GM19240 (cell line): ENCODE measurements around the gene CREBBP.

ENCODE experiments used
- DNase-seq: peaks from one replicate; pipeline ENCODE4 v3.0.0; 2011; ENCODE audit warnings: low spot score; ENCODE audit not compliant: insufficient read length

The CREBBP gene

DNA sequence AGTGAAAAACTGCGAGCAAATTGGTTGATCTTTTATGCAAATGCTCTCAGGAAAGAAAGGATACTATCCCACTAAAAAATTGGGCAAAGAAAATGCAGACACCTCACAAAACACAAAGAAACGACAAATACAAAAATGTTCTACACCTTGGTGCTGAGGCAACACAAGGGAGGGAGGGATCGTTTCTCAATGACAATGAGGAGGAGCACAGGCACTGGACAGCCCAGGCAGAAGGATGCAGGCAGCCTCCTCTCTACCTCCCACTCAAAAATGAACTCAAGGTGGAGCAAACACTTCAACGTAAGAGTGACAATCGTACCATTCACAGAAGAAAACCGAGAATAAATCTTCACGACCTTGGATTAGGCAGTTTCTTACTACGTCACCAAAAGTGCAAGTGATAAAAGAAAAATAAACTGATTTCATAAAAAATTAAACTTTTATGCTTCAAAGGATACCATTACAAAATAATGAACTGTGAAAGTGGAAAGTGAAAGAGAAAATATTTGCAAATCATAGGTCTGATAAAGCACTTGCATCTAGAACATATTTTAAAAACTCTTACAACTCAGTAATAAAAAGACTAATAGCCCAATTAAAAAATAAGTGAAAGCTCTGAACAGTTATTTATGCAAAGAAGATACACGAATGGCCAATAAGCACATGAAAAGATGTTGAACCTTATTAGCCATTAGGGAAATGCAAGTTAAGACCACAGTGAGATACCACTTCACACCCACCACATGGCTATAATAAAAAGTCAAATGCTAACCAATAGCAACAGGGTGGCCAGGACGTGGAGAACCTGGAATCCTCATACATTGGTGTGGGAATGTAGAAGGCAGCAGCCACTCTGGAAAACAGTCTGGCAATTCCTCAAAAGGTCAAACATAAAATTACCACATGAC is 82.4 kb downstream of the CREBBP start:
- DNase-seq = no peak

DNA sequence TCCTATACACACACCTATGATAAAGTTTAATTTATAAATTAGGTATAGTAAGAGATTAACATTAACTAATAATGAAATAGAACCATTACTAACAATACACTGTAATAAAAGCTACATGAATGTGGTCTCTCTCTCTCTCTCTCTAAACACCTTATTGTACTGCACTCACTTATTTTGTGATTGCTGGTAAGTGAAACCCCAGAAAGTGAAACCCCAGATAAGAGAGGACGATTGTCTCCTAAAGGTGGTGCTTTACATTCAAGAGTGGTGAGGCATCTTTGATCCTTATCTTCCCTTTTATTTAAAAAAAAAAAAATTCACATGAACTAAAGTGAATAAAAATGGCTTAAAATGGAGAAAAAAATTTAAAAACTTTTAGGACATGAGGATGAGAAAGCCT is 83.0 kb downstream of the CREBBP start:
- DNase-seq = no peak

DNA sequence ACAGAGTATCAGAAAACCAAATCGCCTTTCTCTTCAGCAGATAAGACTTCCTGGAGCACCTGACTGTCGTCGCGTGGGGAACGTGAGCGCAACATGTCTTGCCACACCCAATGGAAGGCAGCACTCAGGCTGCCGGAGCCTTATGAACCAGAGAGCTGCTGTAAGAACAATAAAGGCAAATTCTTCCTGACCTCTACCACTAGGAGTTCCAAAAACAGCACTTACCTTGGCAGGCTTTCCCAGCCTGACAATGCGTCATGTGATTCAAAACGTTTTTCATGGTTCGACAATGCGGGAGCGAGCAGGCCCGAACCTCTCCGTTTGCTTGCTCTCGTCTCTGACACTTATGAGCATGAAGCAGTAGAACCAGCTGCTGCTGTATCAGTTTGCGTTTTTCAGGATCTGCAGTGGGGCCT is 87.3 kb downstream of the CREBBP start:
- DNase-seq = no peak

DNA sequence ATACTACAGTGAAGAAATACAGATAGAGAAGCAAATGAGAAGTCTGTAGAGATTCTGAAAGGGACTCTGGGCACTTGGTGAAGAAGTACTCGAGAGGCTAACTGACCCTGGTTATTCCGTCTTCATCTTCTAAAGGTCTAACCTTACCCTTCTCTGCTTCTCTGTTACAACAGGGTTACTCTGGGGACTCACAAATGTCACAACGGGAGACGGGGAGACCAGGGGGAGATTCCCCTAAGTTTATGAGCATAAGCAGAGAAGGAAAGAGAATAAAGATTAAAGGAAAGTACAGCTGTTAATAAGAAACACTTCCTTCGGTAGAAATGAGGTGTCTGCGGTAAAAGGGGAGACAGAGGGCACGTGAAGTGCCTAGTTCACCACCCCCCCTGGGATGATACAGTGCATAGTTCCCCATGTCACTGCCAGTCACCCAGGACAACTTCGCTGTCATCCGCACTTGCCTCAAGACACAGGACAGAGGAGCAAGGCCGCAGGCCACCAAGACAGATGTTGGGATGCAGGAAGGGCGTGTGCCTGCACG is 88.0 kb downstream of the CREBBP start:
- no peak for DNase-seq

DNA sequence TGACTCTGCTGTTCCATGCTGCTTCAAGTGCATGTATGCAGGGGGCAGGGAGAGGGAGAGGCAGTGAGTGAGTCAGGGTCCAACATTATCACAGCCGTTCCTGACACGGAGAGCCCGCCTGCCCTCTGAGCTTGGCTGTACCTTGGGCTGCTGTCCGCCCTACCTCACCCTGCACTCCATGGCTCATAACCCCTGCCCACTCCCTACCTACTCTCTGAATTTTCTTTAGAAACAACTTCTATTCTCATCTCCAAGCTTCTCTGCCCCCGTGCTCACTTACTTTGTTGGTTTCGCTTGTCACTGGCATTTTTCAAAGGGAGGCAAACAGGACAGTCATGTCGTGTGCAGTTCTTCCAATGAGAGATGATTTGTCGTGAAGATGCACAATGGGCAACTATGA is 88.8 kb downstream of the CREBBP start:
- no peak for DNase-seq

DNA sequence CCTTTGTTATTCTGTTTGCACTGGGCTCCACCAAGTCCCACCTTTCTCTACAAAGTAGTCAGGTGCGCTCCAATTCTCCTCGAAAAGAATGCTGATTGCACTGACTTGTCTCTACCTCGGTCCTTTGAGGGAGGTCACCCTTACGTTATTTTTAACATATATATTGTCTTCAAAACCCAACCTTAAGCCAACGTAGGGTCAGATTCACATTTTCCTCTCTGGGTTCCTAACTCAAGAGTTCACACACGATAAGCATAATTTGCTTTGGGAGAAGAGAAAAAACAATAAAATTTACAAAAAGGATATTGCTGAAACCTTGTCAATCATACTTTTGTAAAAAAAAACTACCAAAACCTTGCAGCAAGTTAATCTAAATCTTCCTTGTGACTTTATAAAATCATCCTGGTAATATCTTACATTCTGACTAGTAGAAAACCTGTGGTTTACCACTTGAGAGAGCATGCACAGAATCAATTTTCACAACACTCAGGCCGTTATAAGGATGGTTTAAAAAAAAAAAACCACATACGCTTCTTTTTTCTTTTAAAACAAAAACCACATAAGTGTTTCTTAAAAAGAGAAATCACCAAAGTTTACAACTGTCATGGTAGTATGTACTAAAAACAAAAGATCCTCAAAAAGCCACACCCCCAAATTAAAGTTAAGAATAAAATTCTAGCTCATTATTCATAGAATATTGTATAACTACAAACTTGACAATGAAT is 91.0 kb downstream of the CREBBP start:
- no peak for DNase-seq

DNA sequence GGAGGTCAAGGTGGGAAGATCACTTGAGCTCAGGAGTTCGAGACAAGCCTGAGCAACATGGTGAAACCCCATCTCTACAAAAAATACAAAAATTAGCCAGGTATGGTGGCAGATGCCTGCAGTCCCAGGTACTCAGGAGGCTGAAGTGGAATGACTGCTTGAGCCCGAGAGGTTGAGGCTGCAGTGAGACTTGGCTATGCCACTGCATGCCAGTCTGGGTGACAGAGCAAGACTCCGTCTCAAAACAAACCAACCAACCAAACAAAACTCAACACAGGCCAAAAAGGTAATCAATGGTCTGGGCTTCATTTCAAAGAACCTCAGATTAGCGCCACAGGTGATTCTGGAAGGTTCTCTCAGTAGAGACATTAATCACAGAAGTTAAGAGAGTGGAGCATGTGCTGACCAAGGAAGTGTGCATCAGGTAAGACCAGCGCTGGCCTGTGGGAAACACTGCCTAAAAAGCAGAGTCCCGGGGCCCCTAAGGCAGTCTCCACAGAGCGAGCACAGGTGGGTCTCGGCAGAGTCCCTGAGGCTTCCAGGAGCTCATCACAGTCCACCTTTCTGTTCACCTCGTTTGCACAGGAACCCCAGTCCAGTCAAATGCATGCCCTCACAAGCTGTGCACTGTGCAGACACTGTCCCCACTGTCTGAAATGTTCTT is 91.7 kb downstream of the CREBBP start:
- DNase-seq = no peak

DNA sequence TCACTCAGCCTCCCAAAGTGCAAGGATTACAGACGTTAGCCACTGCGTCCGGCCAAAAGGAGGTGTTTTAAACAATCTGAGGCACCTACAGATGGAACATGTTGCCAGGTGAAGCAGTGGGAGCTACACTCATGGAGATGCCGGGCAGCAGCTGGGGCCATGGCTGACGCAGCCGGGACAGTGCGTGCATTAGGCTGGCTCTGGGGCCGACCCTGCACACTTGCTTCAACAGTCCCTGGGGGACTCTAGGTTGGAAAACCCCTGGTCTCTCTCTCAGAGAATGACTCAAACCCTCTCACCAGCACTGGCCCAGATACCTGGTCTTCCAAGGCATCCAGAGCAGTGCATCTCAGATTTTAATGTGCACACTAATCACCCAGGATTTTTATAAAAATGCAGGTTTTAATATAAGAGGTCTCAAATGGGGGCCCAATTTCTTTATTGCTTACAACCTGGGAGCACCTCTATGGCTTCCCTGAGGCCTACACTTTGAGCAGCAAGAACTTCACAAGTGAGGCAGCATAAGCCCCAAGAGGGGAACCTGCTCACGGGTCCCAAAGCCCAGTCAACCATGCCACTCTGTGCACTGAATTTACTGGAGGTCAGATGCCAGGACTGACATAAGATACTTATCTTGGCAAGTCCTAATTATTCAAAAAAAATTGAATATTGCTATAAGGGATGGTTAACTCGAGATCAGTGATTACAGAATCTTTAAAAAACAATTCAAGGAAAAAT is 92.4 kb downstream of the CREBBP start:
- DNase-seq = no peak

DNA sequence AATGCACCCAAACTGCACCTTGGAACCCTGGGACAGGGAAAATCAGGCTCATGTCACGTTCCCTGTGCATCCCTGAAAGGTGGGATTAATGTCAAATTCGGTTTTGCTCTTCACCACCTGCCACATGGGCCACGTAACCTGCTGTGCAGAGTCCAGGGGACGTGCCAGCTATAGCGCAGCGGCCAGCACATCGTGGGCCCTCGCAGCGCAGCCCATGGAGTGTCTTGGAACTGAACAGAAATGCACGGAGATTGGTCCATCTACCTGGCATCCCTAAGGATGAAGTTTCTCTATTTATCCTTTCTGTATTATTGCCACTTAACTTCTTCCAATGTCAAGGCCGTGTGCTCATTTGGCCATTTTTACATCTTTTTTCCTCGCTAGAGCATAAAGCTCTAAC is 95.1 kb downstream of the CREBBP start:
- no peak for DNase-seq

DNA sequence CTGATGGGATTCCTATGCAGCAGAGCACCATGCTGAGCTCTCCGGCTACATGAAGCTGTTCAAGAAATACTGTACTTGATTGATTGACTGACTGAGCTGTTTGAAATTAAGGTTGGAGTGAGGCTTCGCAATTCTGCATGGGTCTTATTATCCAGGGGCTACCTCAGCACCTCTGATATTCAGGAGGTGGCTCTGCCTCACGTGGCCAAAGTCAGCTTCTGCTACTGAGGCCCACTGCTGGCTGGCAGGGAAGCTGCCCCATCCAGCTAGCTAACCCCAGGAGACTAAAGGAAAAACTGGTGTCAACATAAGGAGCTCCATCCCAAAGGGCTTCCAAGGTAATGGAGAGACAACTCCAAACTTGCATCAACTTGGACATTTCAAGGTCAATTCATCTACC is 97.0 kb downstream of the CREBBP start:
- no peak for DNase-seq

DNA sequence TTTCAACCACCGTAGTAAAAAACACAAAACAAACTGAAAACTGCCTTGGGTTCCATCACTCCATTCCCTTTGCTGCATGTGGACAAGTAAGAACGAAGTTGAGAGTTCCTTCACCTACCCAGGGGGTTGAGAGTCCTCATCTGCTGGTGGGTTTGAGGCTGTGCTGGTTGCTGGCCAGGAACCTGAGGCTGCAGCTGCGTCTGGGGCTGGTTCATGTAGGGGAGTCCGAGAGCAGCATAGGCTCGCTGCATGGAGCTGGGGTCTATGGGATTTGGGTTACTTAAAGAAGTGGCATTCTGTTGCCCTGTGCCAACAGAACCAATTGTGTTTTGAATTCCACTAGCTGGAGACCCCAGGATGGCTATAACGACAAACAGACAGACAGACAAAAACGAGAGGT is 97.9 kb downstream of the CREBBP start:
- no peak for DNase-seq

DNA sequence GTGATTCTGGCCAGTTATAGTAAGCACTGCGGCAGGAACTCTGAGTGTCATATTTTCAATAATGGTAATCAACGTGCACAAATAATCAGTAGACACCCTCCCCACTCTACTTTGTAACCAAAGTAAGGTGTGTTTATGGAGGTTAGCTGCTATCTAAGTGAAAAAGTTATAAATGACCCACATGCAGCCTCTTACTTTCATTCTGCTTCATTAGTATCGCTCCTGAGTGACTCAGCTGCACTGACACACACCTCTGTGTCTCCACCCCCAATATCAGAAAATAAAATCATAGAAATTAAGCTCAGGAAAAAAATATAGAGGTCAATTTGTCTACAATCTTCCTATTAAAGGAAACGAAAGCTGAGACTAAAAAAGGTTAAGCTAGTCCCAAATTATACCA is 99.1 kb downstream of the CREBBP start:
- DNase-seq = no peak

DNA sequence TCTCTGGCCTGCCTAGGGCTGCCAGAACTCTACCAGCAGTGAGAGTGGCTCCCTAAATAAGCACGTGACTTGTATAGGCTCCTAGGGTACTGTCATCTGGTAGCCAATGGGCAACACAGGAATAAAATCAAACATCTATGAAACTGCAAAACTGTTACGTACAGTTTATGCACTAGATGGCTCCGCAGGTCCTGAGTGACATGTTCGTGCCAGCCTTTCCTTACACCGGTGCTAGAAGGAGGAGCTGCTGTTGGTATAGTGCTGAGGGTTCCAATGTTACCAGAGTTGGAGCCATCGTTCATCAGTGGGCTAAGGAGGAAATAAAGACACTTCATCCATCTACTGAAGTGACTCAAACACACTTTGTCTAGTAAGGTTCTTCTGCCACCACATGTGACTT is 99.9 kb downstream of the CREBBP start:
- no peak for DNase-seq

DNA sequence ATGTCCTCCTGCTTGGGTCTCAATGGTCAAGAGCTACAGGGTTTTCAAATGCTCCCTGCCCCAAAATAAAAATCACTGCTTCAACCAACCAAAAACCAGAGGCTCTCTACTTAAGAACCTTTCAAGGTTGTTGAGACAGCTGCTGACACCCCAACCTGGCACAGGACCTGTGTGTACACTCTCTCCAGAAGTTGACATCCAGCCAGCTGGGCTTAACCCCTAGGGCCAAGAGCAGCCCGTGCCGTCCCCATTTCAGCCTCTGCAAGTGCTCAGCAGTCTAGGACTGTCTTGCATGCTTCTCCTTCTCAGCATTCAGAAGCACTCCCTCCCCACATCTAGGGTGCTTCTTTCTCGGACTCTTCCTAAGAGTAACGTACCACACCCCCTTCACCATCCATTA is 104.2 kb downstream of the CREBBP start:
- no peak for DNase-seq

DNA sequence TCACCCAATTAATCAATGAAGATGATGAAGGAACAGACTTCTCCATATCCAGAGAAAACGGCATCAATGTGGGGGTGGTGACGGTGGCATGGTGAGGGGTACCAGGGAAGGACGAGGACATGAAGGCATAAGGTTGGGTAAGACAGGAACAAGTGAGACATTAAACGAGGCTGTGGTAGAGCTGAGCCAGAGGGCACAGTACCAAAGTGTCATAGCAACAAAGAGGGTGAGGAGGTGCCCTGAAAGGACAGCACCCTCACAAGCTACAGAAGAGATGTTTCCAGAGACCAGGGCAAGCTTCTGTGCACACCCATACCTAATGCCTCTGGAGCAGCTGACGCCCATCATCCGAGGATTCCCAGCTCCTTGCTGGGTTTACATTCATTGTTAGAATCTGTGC is 105.7 kb downstream of the CREBBP start:
- DNase-seq = no peak

DNA sequence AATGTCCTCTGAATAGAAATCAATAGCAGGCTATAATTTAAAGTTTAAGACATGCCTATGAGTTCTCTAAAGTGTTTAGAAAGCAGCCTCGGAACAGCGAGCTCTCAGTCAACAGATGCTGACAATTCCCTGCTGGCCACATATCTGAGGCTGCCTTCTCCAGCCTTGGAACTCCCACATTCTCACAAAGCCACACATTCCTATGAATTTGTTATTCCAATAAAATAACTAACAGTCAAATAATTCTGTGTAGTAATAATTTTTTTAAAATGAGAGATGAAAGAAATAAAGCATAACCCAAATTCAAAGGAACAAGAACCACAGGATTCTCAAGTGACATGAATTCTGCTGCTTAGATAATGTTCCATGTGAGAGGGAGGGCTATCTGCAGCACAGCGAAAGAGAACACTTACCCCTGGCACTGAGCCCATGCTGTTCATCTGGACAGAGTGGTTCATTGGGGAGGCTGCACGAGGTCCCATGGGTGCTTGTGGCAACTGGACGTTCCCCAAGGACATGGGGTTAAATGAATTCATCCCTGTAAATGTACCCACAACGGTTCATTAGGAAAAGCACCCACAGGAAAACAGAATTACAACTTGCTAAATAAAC is 106.3 kb downstream of the CREBBP start:
- DNase-seq = no peak

DNA sequence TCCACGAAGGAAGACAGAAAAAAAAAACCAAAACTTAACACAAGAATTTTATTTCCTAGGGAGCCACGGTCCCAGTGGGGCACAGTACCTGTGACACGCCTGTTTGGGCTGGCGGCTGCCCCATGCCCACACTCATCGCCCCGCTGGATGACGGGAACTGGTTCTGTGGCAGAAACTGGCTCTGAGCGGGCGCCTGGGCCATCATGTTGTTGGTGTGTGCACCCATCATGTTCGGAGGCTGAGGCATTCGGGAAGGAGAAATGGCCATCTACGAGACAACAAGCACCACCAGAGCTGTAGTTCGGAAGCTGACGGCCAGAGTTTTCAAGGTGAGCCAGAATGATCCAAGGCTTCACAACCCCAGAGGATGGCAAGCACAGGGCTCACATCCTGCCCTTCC is 106.8 kb downstream of the CREBBP start:
- no peak for DNase-seq

DNA sequence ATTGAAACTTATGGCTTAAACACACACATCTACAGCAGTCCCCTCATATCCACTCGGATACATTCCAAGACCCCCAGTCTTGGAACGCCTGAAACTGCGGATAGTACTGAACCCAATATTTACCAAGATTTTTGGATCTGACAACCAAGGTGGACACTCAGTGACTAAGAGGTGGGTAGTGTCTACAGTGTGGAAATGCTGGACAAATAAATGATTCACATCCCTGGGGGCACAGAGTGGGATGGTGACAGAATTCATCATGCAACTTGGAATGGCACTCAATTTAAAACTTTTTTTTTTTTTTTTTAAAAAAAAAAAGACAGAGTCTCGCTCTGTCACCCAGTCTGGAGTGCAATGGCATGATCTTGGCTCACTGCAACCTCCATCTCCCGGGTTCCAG is 109.0 kb downstream of the CREBBP start:
- DNase-seq = no peak

DNA sequence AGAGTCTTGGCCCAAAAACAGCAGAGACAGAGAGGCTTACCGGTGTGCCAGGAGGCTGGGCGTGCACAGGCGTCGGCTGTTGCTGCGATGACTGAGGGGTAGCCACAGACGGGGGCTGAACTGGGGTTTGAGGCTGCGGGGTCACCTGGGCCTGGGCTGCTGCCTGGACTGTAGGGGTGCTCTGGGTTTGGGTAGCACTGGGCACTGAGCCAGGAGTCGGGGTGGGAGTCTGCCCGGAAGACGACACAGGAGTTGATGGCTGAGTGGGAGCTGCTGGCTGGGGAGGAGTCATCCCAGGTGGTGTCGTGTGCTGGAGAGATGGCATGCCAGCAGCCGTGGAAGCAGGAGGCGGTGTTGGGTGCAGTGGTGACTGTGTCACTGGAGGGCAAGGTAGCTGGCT is 110.0 kb downstream of the CREBBP start:
- no peak for DNase-seq

DNA sequence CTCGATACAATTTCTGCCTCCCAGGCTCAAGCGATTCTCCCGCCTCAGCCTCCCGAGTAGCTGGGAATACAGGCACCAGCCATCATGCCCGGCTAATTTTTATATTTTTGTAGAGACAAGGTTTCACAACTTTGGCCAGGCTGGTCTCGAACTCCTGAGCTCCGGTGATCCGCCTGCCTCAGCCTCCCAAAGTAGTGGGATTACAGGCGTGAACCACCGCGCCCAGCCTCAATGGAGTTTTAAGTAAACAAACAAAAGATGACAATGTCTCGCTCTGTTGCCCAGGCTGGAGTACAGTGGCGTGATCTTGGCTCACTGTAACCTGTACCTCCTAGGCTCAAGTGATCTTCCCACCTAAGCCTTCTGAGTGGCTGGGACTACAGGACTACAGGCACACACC is 110.6 kb downstream of the CREBBP start:
- no peak for DNase-seq

DNA sequence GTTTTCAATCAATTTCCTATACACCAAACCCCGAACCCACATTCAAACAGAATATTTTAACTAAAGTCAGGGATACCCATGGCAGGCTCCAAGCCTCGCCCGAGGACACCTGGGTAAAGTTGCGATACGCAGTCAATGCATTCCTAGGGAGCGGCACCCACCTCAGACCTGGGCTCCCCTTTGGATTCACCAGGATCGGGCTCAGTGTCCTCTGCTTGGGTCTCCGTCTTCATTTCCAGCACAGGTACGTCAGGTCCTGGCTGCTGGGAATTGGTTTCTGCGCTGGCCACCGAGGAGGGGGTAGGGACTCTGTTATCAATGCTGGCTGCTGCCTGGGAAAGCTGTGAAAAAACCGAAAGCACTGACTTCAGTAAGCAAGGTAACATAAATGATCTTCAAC is 111.5 kb downstream of the CREBBP start:
- no peak for DNase-seq
